Right lobe of liver (tissue), 6 donors: ENCODE results near the gene EEF1AKMT3. TPM values are rescaled to one million over a fixed set of nuclear protein-coding genes. Genes with fewer than 3 reads are reported as not detected.

ENCODE experiments used
- ATAC-seq, 4 donors: fragments of 200-7000 bp; cut with Tn5 transposase; one replicate each; pipeline ENCODE4 v1.9.1; 2020; ENCODE audit warnings: mild to moderate bottlenecking in 4 of 4, moderate library complexity in 4 of 4
- DNase-seq, 3 donors: peaks; one replicate each; pipeline ENCODE4 v3.0.0-alpha.2; 2020
- H3K27ac ChIP-seq, 3 donors: fragments of 200-600 bp; one replicate each; pipeline ENCODE4 v1.8.0; 2022
- H3K27me3 ChIP-seq, 2 donors: fragments of 200-600 bp; one replicate each; pipeline ENCODE4 v1.8.0; 2022
- H3K36me3 ChIP-seq, 4 donors: fragments of 200-600 bp; sonication (generic) in 1 of 4; one replicate each; pipeline versions ENCODE4 v1.5.1 to v1.8.0; 2017 to 2022; ENCODE audit warnings: control low read depth in 1 of 4
- H3K4me1 ChIP-seq, 4 donors: fragments of 200-600 bp; sonication (generic) in 1 of 4; one replicate each; pipeline versions ENCODE4 v1.5.1 to v1.8.0; 2017 to 2022; ENCODE audit warnings: control low read depth in 1 of 4
- H3K4me3 ChIP-seq, 3 donors: fragments of 200-600 bp; one replicate each; pipeline ENCODE4 v1.8.0; 2022
- H3K9me3 ChIP-seq, 4 donors: fragments of 200-600 bp; sonication (generic) in 1 of 4; one replicate each; pipeline versions ENCODE4 v1.5.1 to v1.8.0; 2017 to 2022; ENCODE audit warnings: control low read depth in 1 of 4
- CTCF ChIP-seq, 4 donors: fragments of 200-600 bp in 3 of 4; fragments of 450-650 bp in 1 of 4; IDR thresholded peaks; one replicate each; pipeline versions ENCODE4 v1.5.1 to v1.8.0; 2016 to 2022; ENCODE audit warnings: antibody characterized with exemption in 4 of 4, mild to moderate bottlenecking in 2 of 4
- POLR2A ChIP-seq: fragments of 450-650 bp; IDR thresholded peaks from one replicate; pipeline ENCODE4 v1.6.1; 2017; ENCODE audit warnings: antibody characterized with exemption, mild to moderate bottlenecking
- WGBS: methylation state at CpG from one replicate; pipeline ENCODE4 v1.1.6; 2018; ENCODE audit warnings: low coverage, low lambda C conversion rate; ENCODE audit not compliant: insufficient coverage; ENCODE audit errors: missing lambda C conversion rate; 5-methylcytosine and 5-hydroxymethylcytosine counted together
- intact Hi-C, 2 donors: fragments of 100-400 bp; cut with DNase I; formaldehyde crosslinking; loops; one replicate each; pipeline versions ENCODE4 v1.11.2 to v1.14.1; 2022
- total RNA-seq, 6 experiments: library from RNA; depleted of rRNA in 2 of 6; stranded (reverse); fragments of >200 nt in 2 of 6; fragmentation: NEBNext Ultra II Directional in 3 of 6; extraction: Animal tissue kit (Norgen Biotek cat#: 25700) in 3 of 6; gene quantifications; one replicate each; pipeline versions ENCODE4 v1.1.0 to v1.2.4, GENCODE V29; 2016 to 2023
- donor health status: DM: no; HTN: yes; CAD: no.
- donor health status: DM: no; HTN: no; CAD: no.
- donor health status: DM: no; HTN: no; CAD: no.
- donor health status: DM: no; HTN: yes; CAD: no.
- donor health status: DM: no; HTN: yes; CAD: no.

The EEF1AKMT3 gene
- total RNA-seq, 6 experiments from 2014 or later, result 3.2 to 5.5 (median 3.7) TPM

GRCh38 chr12:57734591-57734990, 37.8 kb upstream of the EEF1AKMT3 start:
- Histone ChIP-seq H3K4me3 (no peak overlapping the region), H3K4me1 (peaks cover 0 to 18% (median 6%) of the 10 kb centered on the region in 4 donors), H3K9me3 (no peaks in the 10 kb centered on the region), H3K36me3 (no peaks in the 10 kb centered on the region), H3K27ac (no peak overlapping the region), H3K27me3 (peaks cover 0 to 26% of the 10 kb centered on the region in 2 donors)
- intact Hi-C loops, result no loop called here
- TF ChIP-seq POLR2A, result no peak
- no peak for TF ChIP-seq CTCF (IDR thresholded peaks at IDR 0.05)
- 67% methylated on average over 2 of the region's 4 CpGs for WGBS
- ATAC-seq (no peak), DNase-seq (no peak)

- TF ChIP-seq POLR2A (no peak), CTCF (IDR thresholded peaks at IDR 0.05) (no peak)
- 9% methylated on average over 4 of the region's 8 CpGs for WGBS
- Histone ChIP-seq H3K27me3 (peaks cover 0 to 26% of the 10 kb centered on the region in 2 donors), H3K36me3 (no peaks in the 10 kb centered on the region), H3K9me3 (no peaks in the 10 kb centered on the region), H3K4me3 (no peak overlapping the region), H3K27ac (no peak overlapping the region), H3K4me1 (peaks cover 0 to 18% (median 6%) of the 10 kb centered on the region in 4 donors)
- ATAC-seq (peak; percentile 27 to 75 (median 46)), DNase-seq (no peak)
- intact Hi-C loops, result no loop called here
These were observed 37.1 kb upstream of the EEF1AKMT3 start for GRCh38 chr12:57735198-57735855.

- Histone ChIP-seq H3K9me3 (no peaks in the 10 kb centered on the region), H3K27ac (no peak overlapping the region), H3K4me1 (peaks cover 0 to 18% (median 6%) of the 10 kb centered on the region in 4 donors), H3K4me3 (no peak overlapping the region), H3K27me3 (peaks cover 0 to 26% of the 10 kb centered on the region in 2 donors), H3K36me3 (no peaks in the 10 kb centered on the region)
- ATAC-seq, result peak; percentile 37 to 51 (median 42)
- peak in 1 of 3 donors; percentile 53 for DNase-seq
- intact Hi-C loops, result no loop called here
- TF ChIP-seq CTCF (IDR thresholded peaks at IDR 0.05) (peak in 2 of 4 donors; percentile 11 to 21), POLR2A (no peak)
- 32% methylated on average over 20 of the region's 49 CpGs for WGBS
These were observed 36.3 kb upstream of the EEF1AKMT3 start for GRCh38 chr12:57735952-57736740.

GRCh38 chr12:57736741-57737466, 35.5 kb upstream of the EEF1AKMT3 start:
- Histone ChIP-seq H3K4me1 (peaks cover 0 to 18% (median 6%) of the 10 kb centered on the region in 4 donors), H3K36me3 (no peaks in the 10 kb centered on the region), H3K9me3 (no peaks in the 10 kb centered on the region), H3K27me3 (peaks cover 0 to 26% of the 10 kb centered on the region in 2 donors), H3K4me3 (peak overlapping the region in 1 of 3 donors; percentile 14), H3K27ac (no peak overlapping the region)
- intact Hi-C loops, result no loop called here
- WGBS, result 39% methylated on average over 5 of the region's 31 CpGs
- no peak for ATAC-seq
- DNase-seq, result peak in 1 of 3 donors; percentile 52
- TF ChIP-seq POLR2A (no peak), CTCF (IDR thresholded peaks at IDR 0.05) (no peak)
